HepG2 (cell line): Measurements from ENCODE around the gene ZNF792. TPM values are rescaled to one million over a fixed set of nuclear protein-coding genes. Genes with fewer than 3 reads are reported as not detected.
A peak's percentile ranks its signal among the peaks of the same experiment; 100 is the strongest.

Experiments used
- ATAC-seq: fragments of 200-7000 bp; cut with Tn5 transposase; 3 replicates; pipeline ENCODE4 v1.9.1; 2020; ENCODE audit warnings: mild to moderate bottlenecking, moderate library complexity
- BruUV-seq: library from RNA; stranded (reverse); fragments of 400-500 nt; replicated peaks from 2 replicates; lab custom pipeline; 2021; lab: Mats Ljungman, UMichigan
- CTCF ChIA-PET: fragments of 300-600 bp; formaldehyde crosslinking; extraction: SDS; loops from one replicate; lab custom pipeline; 2021; ENCODE audit warnings: low total read pairs, inconsistent platforms, low intra/inter-chr PET ratio; lab: Yijun Ruan, JAX
- POLR2A ChIA-PET: fragments of 350-600 bp; sonication (Branson Sonifier 250); formaldehyde crosslinking; loops from one replicate; lab custom pipeline; 2020; ENCODE audit warnings: antibody characterized with exemption, inconsistent platforms; lab: Yijun Ruan, JAX
- DNase-seq: peaks from one replicate; pipeline ENCODE4 v3.0.0-alpha.2; 2015; ENCODE audit warnings: low spot score
- FAIRE-seq: peaks from 3 replicates; lab custom pipeline; 2011; peaks lifted over from hg19 to GRCh38; lab: Jason Lieb, UNC
- H2AFZ ChIP-seq: one replicate; pipeline ENCODE4 v1.6.1; 2011; ENCODE audit warnings: low read length, inconsistent platforms
- H3K27ac ChIP-seq: fragments of 300-600 bp; 3 replicates; pipeline ENCODE4 v1.8.0; 2011; ENCODE audit warnings: mixed run types, mild to moderate bottlenecking, mixed read lengths, low read length, inconsistent platforms; ENCODE audit not compliant: insufficient read depth; ENCODE audit errors: extremely low read length
- H3K27me3 ChIP-seq, 2 experiments: fragments of 200-600 bp in 1 of 2; 2 replicates in 1 of 2; 3 replicates in 1 of 2; pipeline versions ENCODE4 v1.6.0 to v1.8.0; 2011; ENCODE audit warnings: low read length in 2 of 2, mild to moderate bottlenecking in 2 of 2, moderate library complexity in 2 of 2, inconsistent platforms in 1 of 2; ENCODE audit not compliant: insufficient read depth in 2 of 2, control insufficient read depth in 1 of 2
- H3K36me3 ChIP-seq, 2 experiments: fragments of 200-600 bp in 1 of 2; replicated peaks in 1 of 2; 2 replicates in 1 of 2; 3 replicates in 1 of 2; pipeline versions ENCODE4 v1.5.1 to v1.8.0; 2011; ENCODE audit warnings: low read length in 2 of 2, inconsistent platforms in 1 of 2; ENCODE audit not compliant: insufficient read depth in 2 of 2, control insufficient read depth in 1 of 2
- H3K4me1 ChIP-seq: 2 replicates; pipeline ENCODE4 v1.5.1; 2012; ENCODE audit warnings: low read length, inconsistent platforms; ENCODE audit not compliant: insufficient read depth
- H3K4me2 ChIP-seq: 2 replicates; pipeline ENCODE4 v1.6.0; 2011; ENCODE audit warnings: low read depth, low read length, inconsistent platforms
- H3K4me3 ChIP-seq, 3 experiments: fragments of 200-600 bp in 1 of 3; sonication (generic), shearing (Covaris generic) in 1 of 3; replicated peaks in 1 of 3; 2 replicates each; pipeline ENCODE4 v1.5.1; 2011 to 2016; ENCODE audit warnings: low read length in 3 of 3, inconsistent platforms in 2 of 3, low read depth in 2 of 3, mild to moderate bottlenecking in 2 of 3, control low read depth in 1 of 3, mixed read lengths in 1 of 3; ENCODE audit not compliant: insufficient read depth in 1 of 3
- H3K79me2 ChIP-seq: one replicate; pipeline ENCODE4 v1.6.1; 2011; ENCODE audit warnings: low read length, inconsistent platforms; ENCODE audit not compliant: insufficient read depth
- H3K9ac ChIP-seq: 2 replicates; pipeline ENCODE4 v1.6.0; 2011; ENCODE audit warnings: mild to moderate bottlenecking, low read depth, low read length, inconsistent platforms; ENCODE audit not compliant: insufficient read depth
- H3K9me3 ChIP-seq: 2 replicates; pipeline ENCODE4 v1.5.1; 2012; ENCODE audit warnings: mild to moderate bottlenecking, low read length
- H4K20me1 ChIP-seq: 2 replicates; pipeline ENCODE4 v1.6.0; 2011; ENCODE audit warnings: inconsistent platforms, mild to moderate bottlenecking, low read length, moderate library complexity; ENCODE audit not compliant: insufficient read depth
- ARNTL ChIP-seq: sonication (generic); formaldehyde crosslinking; IDR thresholded peaks from 2 replicates; pipeline ENCODE4 v1.4.0; 2020; ENCODE audit warnings: mild to moderate bottlenecking, missing genetic modification reagents
- CEBPB ChIP-seq: IDR thresholded peaks from 2 replicates; pipeline ENCODE4 v1.6.1; 2011; ENCODE audit warnings: low read depth, low read length, improper control_type of control experiment, borderline replicate concordance
- HOXD1 ChIP-seq: sonication (generic); formaldehyde crosslinking; IDR thresholded peaks from 2 replicates; pipeline ENCODE4 v1.5.0; 2020; ENCODE audit warnings: missing genetic modification reagents
- MXD3 ChIP-seq: IDR thresholded peaks from 2 replicates; pipeline ENCODE4 v1.6.1; 2016; ENCODE audit warnings: mild to moderate bottlenecking, missing biosample characterization, missing genetic modification reagents
- SMYD3 ChIP-seq: sonication (generic); formaldehyde crosslinking; IDR thresholded peaks from 2 replicates; pipeline ENCODE4 v1.8.1; 2023; ENCODE audit warnings: mild to moderate bottlenecking, missing genetic modification reagents
- TOPORS ChIP-seq: sonication (generic); formaldehyde crosslinking; IDR thresholded peaks from 2 replicates; pipeline ENCODE4 v1.8.0; 2023; ENCODE audit warnings: mild to moderate bottlenecking, missing genetic modification reagents
- ZNF580 ChIP-seq: IDR thresholded peaks from 2 replicates; pipeline ENCODE4 v1.6.1; 2016; ENCODE audit warnings: low read depth, borderline replicate concordance
- WGBS: methylation state at CpG from one replicate; pipeline ENCODE4 v1.1.6; 2017; ENCODE audit warnings: low lambda C conversion rate; 5-methylcytosine and 5-hydroxymethylcytosine counted together
- in situ Hi-C: cut with HindIII; loops from 2 replicates; pipeline ENCODE4 v1.10.0; 2017; ENCODE audit warnings: low pct_unique_long_range_greater_than_20kb; ENCODE audit not compliant: extremely low pct_ligation_motif_present
- intact Hi-C: fragments of 100-400 bp; cut with micrococcal nuclease; formaldehyde crosslinking; loops from one replicate; pipeline ENCODE4 v1.10.0; 2022; ENCODE audit not compliant: unreplicated experiment
- polyA plus RNA-seq, 8 experiments: library from polyadenylated mRNA; depleted of rRNA in 3 of 8; stranded (reverse) in 7 of 8; unstranded in 1 of 8; fragments of >200 nt; fragmentation: Illumina TruSeq in 4 of 8; extraction: Trizol in 4 of 8; gene quantifications; 2 replicates each; pipeline versions ENCODE4 v1.2.1 to v1.2.3, GENCODE V29; 2011 to 2016; ENCODE audit warnings: low read depth in 4 of 8, missing spikeins in 1 of 8, mixed read lengths in 1 of 8; ENCODE audit not compliant: insufficient read depth in 1 of 8
- total RNA-seq, 5 experiments: library from RNA; depleted of rRNA; stranded (reverse); fragments of >200 nt; fragmentation: Illumina TruSeq; extraction: Trizol; gene quantifications; 2 replicates each; pipeline ENCODE4 v1.2.3, GENCODE V29; 2016; ENCODE audit warnings: low read depth in 1 of 5

ZNF792 gene
- total and polyA plus RNA-seq, 2 of the 13 experiments (the other 11 are each of a cell fraction or from before 2014, with no cell fraction given): 5.5 to 11.5 TPM

GRCh38 chr19:34936184-34936583 lies 27.8 kb downstream of the ZNF792 start:
- intact Hi-C loops (no loop called here), in situ Hi-C loops (no loop called here)
- DNase-seq (no peak), ATAC-seq (no peak), FAIRE-seq (no peak)
- Histone ChIP-seq H4K20me1 (no peaks in the 10 kb centered on the region), H3K36me3 (peaks cover 7 to 12% of the 10 kb centered on the region in 2 experiments; a peak in 3 of 5 replicates), H3K27me3 (no peaks in the 10 kb centered on the region), H3K9me3 (no peaks in the 10 kb centered on the region), H3K79me2 (no peaks in the 10 kb centered on the region), H3K9ac (no peak overlapping the region), H3K4me2 (no peak overlapping the region), H3K4me3 (no peak overlapping the region), H3K4me1 (no peaks in the 10 kb centered on the region), H2AFZ (no peak overlapping the region), H3K27ac (no peak overlapping the region)
- BruUV-seq: no TSS peak
- WGBS: 94% methylated on average over 4 of the region's 4 CpGs
- TF ChIP-seq TOPORS (CRISPR knock-in tag) (no peak), HOXD1 (CRISPR knock-in tag) (no peak), ZNF580 (CRISPR knock-in tag) (no peak), MXD3 (CRISPR knock-in tag) (no peak), ARNTL (CRISPR knock-in tag) (no peak)
- CTCF ChIA-PET: no interaction called here
- POLR2A ChIA-PET: no interaction called here

DNA sequence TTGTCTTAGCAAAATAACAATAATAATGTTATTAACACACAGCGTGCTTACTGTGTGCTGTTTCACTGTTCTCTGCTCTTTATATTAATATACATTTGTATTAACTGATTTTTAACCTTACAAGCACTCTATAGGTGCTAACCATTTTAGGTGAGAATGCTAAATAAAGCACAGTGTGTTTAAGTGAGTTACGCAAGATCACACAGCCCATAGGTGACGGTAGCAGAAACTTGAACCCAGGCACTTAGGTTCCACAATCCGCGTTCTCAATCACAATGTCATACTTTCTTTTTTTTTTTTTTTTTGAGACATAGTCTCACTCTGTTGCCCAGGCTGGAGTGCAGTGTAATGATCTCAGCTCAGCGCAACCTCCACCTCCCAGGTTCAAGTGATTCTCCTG lies 31.5 kb downstream of the ZNF792 start:
- H3K27me3 ChIP-seq: no peaks in the 10 kb centered on the region
- H3K4me2 ChIP-seq: no peak overlapping the region
- ChIA-PET POLR2A (no interaction called here), CTCF (no interaction called here)
- TF ChIP-seq SMYD3 (CRISPR knock-in tag): no peak
- TF ChIP-seq CEBPB: peak; percentile 55; the same call in 1 of the 2 replicates
- FAIRE-seq (no peak), ATAC-seq (no peak), DNase-seq (no peak)
- H3K9ac ChIP-seq: no peak overlapping the region
- H3K4me1 ChIP-seq: peaks cover 5% of the 10 kb centered on the region; the same call in 1 of the 2 replicates
- no TSS peak for BruUV-seq
- 96% methylated on average over 6 of the region's 6 CpGs for WGBS
- no peak overlapping the region for H3K4me3 ChIP-seq
- peaks cover 7 to 12% of the 10 kb centered on the region in 2 experiments; a peak in 3 of 5 replicates for H3K36me3 ChIP-seq
- H3K79me2 ChIP-seq: no peaks in the 10 kb centered on the region
- H4K20me1 ChIP-seq: no peaks in the 10 kb centered on the region
- in situ Hi-C loops (no loop called here), intact Hi-C loops (no loop called here)
- H3K27ac ChIP-seq: no peak overlapping the region
- H3K9me3 ChIP-seq: no peaks in the 10 kb centered on the region
- H2AFZ ChIP-seq: no peak overlapping the region
